MM.1S (cell line): ENCODE results near the gene MYLK.

ENCODE experiments used
- CTCF ChIP-seq: fragments of 300-600 bp; sonication (generic); IDR thresholded peaks from 2 replicates; pipeline ENCODE4 v1.5.1; 2016; ENCODE audit warnings: antibody characterized with exemption, low read length, mixed read lengths
- EZH2 ChIP-seq: fragments of 300-600 bp; sonication (generic); optimal IDR thresholded peaks from 2 replicates; pipeline ENCODE3; 2017; ENCODE audit warnings: low read depth, mild to moderate bottlenecking, antibody characterized with exemption, low read length, mixed read lengths
- EZH2phosphoT487 ChIP-seq: fragments of 300-600 bp; sonication (generic); IDR thresholded peaks from 2 replicates; pipeline ENCODE4 v1.6.1; 2018; ENCODE audit warnings: antibody characterized with exemption, low read length

GRCh38 chr3:123583561-123583960 lies 300.6 kb downstream of the MYLK start:
- TF ChIP-seq CTCF (no peak), EZH2 (no peak), EZH2phosphoT487 (no peak)
